HEK293 (cell line): ENCODE measurements around the gene UBE2D4.
"Not testable (repeated sequence)": the region's sequence is repeated elsewhere in the genome, so short reads cannot be mapped to it uniquely, and the experiment has no call there.

Source experiments
- CTCF ChIA-PET: fragments of 350-600 bp; formaldehyde crosslinking; extraction: SDS; loops from one replicate; lab custom pipeline; 2021; ENCODE audit warnings: antibody characterized with exemption; lab: Yijun Ruan, JAX
- POLR2A ChIA-PET: fragments of 300-600 bp; formaldehyde crosslinking; extraction: SDS; loops from one replicate; lab custom pipeline; 2020; ENCODE audit warnings: antibody characterized with exemption, inconsistent platforms; lab: Yijun Ruan, JAX
- H3K27ac ChIP-seq: fragments of 200-500 bp; sonication (Bioruptor generic); 2 replicates; pipeline ENCODE4 v1.5.1; 2014; ENCODE audit warnings: low read depth, low read length, control low read depth, inconsistent platforms; ENCODE audit errors: extremely low read depth
- H3K36me3 ChIP-seq, 2 experiments: fragments of 200-500 bp in 1 of 2; sonication (Bioruptor generic) in 1 of 2; 1 replicate in 1 of 2; 2 replicates in 1 of 2; pipeline ENCODE4 v1.5.1; 2014 to 2017; ENCODE audit warnings: inconsistent platforms in 2 of 2, low read length in 2 of 2; ENCODE audit not compliant: control insufficient read depth in 2 of 2, insufficient read depth in 1 of 2
- H3K4me1 ChIP-seq: fragments of 200-500 bp; sonication (Bioruptor generic); 2 replicates; pipeline ENCODE4 v1.5.1; 2014; ENCODE audit warnings: mild to moderate bottlenecking, low read length, inconsistent platforms; ENCODE audit not compliant: control insufficient read depth, insufficient read depth
- H3K4me3 ChIP-seq: 2 replicates; pipeline ENCODE4 v1.5.1; 2011; ENCODE audit warnings: low read depth, mild to moderate bottlenecking, control low read depth, low read length, moderate library complexity
- H3K9me3 ChIP-seq: fragments of 200-500 bp; sonication (Bioruptor generic); 2 replicates; pipeline ENCODE4 v1.5.1; 2014; ENCODE audit warnings: low read depth, low read length, inconsistent platforms; ENCODE audit not compliant: control insufficient read depth, insufficient read depth
- KLF1 ChIP-seq: fragments of 450-650 bp; formaldehyde crosslinking; IDR thresholded peaks from 2 replicates; pipeline ENCODE4 v1.5.1; 2016; ENCODE audit warnings: missing biosample characterization, missing genetic modification characterization
- KLF9 ChIP-seq: fragments of 450-650 bp; formaldehyde crosslinking; IDR thresholded peaks from 2 replicates; pipeline ENCODE4 v1.5.1; 2016; ENCODE audit warnings: missing biosample characterization, missing genetic modification characterization, low read depth
- PRDM1 ChIP-seq: fragments of 450-650 bp; formaldehyde crosslinking; IDR thresholded peaks from 2 replicates; pipeline ENCODE4; 2016; ENCODE audit warnings: missing biosample characterization, missing genetic modification characterization
- SP2 ChIP-seq: fragments of 450-650 bp; formaldehyde crosslinking; IDR thresholded peaks from 2 replicates; pipeline ENCODE4 v1.5.1; 2016; ENCODE audit warnings: missing biosample characterization, missing genetic modification characterization
- SP3 ChIP-seq: fragments of 450-650 bp; formaldehyde crosslinking; IDR thresholded peaks from 2 replicates; pipeline ENCODE4 v1.5.1; 2016; ENCODE audit warnings: missing biosample characterization, missing genetic modification characterization
- ZNF341 ChIP-seq: fragments of 450-650 bp; formaldehyde crosslinking; IDR thresholded peaks from 2 replicates; pipeline ENCODE4; 2016; ENCODE audit warnings: low read depth, missing biosample characterization, missing genetic modification characterization
- ZNF366 ChIP-seq: fragments of 450-650 bp; formaldehyde crosslinking; conservative IDR thresholded peaks from 2 replicates; pipeline ENCODE4 v1.5.1; 2016; ENCODE audit warnings: missing biosample characterization, missing genetic modification characterization
- ZSCAN23 ChIP-seq: fragments of 450-650 bp; formaldehyde crosslinking; IDR thresholded peaks from 2 replicates; pipeline ENCODE4 v1.5.1; 2016; ENCODE audit warnings: missing biosample characterization, missing genetic modification characterization
- TF ChIP-seq, protein P1 (sequence below): fragments of 450-650 bp; formaldehyde crosslinking; IDR thresholded peaks from 2 replicates; pipeline ENCODE4 v1.5.1; 2016; ENCODE audit warnings: missing biosample characterization, missing genetic modification characterization
- TF ChIP-seq, protein P2 (sequence below): fragments of 450-650 bp; formaldehyde crosslinking; IDR thresholded peaks from 2 replicates; pipeline ENCODE4 v1.5.1; 2016; ENCODE audit warnings: missing biosample characterization, missing genetic modification characterization

The UBE2D4 gene

DNA sequence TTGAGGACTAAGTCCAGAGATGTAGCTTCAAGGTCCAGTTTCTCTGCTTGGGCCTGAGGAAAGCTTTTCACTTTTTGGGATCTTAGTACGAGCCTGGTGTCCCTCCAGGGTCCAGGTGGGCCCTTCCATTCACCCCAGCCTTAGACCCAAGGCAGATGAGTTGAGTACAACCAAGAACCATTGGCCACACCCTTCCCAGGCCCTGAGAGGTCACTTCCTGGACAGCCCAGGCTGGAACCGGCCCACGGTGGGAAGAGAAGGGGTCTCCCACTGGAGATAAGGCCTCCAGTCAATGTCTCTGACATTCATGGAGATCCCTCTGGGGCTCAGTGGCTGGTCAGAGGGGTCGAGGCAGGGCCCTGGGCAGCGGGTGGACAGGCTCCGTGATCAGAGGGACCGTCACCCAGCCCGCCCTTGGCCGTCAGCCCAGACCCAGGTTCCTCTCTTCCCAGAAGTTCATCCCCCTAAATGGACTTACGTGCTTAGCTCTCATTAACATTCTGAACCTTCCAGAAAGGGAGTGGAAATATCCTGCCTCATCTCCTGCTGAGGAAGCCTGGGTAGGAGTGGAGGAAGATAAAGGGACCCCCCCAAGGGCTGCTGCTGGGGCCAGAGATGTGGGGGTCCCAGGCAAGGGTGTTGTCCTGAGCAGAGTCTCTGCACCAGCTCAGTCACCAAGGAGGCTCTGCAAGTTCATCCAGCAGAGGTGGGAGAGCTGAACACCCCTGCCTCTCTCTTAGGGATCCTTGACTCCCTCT, 48.7 kb downstream of the UBE2D4 start:
- H3K4me1 ChIP-seq, H3K36me3 ChIP-seq, H3K27ac ChIP-seq, CTCF ChIA-PET, H3K4me3 ChIP-seq, POLR2A ChIA-PET, H3K9me3 ChIP-seq: not testable (repeated sequence)

DNA sequence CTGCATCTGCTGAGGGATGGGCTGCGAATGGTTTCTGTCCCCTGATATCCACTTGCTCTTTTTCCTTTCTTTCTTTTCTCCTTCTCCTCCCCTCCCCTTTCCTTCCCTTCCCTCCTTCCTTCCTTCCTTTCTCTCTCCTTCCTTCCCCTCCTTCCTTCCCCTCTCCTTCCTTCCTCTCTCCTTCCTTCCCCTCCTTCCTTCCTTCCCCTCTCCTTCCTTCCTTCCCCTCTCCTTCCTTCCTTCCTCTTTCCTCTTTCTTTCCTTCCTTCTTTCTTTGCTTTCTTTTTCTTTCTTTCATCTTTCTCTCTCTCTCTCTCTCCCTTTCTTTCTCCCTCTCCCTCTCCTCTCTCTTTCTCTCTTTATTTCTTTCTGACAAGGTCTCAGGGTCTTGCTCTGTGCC, 51.3 kb downstream of the UBE2D4 start:
- no peaks in the 10 kb centered on the region for H3K9me3 ChIP-seq
- no peak overlapping the region for H3K27ac ChIP-seq
- no peaks in the 10 kb centered on the region for H3K36me3 ChIP-seq
- POLR2A ChIA-PET: no interaction called here
- CTCF ChIA-PET: interaction anchor here (0.6 kb wide), 2 partner anchors 395 to 1733 kb away, joined by 4 to 5 read pairs; partner anchors contain the start of gene STK17A
- TF ChIP-seq PRDM1 (tag by site-specific recombination) (peak; percentile 99), ZSCAN23 (no peak), ZNF366 (tag by site-specific recombination) (peak; percentile 98), ZNF341 (tag by site-specific recombination) (peak; percentile 46; the same call in 1 of the 2 replicates)
- no peak overlapping the region for H3K4me3 ChIP-seq
- no peaks in the 10 kb centered on the region for H3K4me1 ChIP-seq

DNA sequence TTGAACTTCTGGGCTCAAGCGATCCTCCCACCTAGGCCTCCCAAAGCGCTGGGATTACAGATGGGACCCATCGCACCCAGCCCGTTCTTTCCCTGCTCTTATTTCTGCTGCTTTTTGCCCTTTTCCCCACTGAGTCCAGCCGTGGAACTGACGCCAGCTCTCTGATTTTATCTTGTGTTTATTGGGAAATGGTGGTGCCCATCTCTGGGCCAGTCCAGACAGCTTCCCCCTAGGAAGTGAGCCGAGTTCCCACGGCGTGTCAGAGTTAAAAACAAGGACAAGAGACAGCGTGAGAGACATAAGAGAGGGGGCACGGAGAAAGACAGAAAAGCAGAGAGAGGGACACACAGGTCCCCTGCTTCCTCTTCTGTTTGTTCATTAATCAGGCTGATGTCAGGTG, 51.9 kb downstream of the UBE2D4 start:
- H3K27ac ChIP-seq, H3K36me3 ChIP-seq, H3K9me3 ChIP-seq, H3K4me1 ChIP-seq, POLR2A ChIA-PET, H3K4me3 ChIP-seq: not testable (repeated sequence)
- CTCF ChIA-PET: interaction anchor here (0.6 kb wide), 2 partner anchors 395 to 1733 kb away, joined by 4 to 5 read pairs; partner anchors contain the start of gene STK17A

DNA sequence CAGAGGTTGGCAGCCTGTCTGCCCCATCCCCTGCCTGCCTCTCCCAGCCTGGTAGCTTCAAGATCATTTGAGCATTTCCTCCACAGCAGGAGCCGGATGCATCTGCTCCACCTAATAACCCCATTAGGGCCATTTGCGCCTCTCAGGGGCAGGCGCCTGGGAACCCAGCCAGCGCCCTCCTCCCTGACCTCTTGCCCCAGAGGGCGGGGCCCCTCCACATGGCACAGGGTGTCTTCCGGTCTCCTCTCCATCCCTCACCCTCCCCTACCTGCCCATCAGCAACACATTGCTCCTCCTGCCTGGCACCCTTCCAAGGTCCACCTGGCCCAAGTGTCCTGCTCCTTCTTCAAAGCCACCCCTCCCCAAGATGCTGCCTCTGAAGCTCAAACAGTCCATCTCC, 56.6 kb downstream of the UBE2D4 start:
- CTCF ChIA-PET, POLR2A ChIA-PET, H3K4me3 ChIP-seq, H3K9me3 ChIP-seq, H3K4me1 ChIP-seq, H3K27ac ChIP-seq, H3K36me3 ChIP-seq: not testable (repeated sequence)

DNA sequence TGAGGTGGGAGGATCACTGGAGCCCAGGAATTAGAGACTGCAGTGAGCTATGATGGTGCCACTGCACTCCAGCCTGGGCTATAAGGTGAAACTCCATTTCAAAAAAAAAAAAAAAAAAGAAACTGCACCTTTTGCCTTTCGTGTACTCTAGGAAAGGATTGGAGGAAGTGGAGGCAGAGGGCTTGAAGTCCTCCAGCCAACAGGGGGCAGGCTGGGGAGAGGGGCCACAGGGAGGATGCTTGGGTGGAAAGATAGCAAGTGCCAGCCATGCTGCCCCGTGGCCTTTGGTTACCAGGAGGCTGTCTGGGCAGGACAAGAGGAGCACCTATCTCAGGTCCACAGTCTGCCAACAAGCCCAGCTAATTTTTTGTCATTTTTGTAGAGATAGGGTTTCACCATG, 57.5 kb downstream of the UBE2D4 start:
- POLR2A ChIA-PET, H3K4me1 ChIP-seq, H3K27ac ChIP-seq, H3K36me3 ChIP-seq, H3K9me3 ChIP-seq, H3K4me3 ChIP-seq: not testable (repeated sequence)
- CTCF ChIA-PET: interaction anchor here (0.6 kb wide), 1 partner anchor 246 kb away, joined by 3 read pairs; no protein-coding TSS in a partner anchor

DNA sequence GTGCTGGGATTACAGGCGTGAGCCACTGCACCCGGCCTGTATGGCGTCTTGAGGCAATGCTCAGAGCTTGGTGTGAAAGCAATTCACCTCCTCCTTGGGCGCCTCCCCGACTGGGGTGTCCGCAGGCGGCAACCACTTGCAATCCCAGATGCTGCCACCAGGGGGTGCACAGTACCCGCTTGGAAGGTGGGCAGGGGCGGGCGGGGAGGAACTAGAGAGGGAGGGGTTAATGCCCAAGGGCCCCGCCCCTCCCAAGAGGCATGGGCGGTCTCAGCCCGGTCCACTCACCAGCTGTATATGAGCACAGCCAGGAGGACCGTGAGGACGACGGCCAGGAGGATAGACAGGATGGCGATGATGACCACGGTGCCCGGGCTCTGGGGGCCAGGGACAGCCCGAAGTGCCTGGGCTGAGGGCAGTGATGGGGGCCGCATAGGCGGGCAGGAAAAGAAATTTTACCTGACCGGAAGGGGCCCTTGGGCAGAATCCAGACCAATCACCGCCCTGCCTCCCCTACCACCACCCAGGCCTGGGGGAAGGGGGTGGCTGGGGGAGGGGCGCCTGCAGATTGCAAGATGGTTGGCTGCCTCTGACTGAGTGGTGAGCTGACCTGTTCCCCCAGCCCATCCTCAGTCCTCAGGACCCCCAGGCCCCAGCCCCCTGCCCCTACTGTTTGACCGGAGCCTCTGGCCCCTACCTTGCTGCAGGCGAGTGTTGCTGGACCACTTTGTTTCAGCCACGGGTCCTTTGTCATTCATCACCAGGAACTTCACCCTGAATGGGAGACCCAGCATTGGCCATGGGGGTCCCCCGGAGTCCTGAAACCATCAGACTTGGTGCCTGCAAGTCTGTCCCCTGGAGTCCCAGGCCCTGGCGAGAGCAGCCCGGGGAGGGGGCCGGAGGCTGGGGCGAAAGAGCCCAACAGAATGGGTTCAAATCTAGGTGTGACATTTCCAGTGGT, 59.9 kb downstream of the UBE2D4 start:
- H3K4me3 ChIP-seq, H3K27ac ChIP-seq, H3K9me3 ChIP-seq, H3K36me3 ChIP-seq, CTCF ChIA-PET, H3K4me1 ChIP-seq: not testable (repeated sequence)
- peak; percentile 53 for TF ChIP-seq SP2
- TF ChIP-seq KLF9 (tag by site-specific recombination): peak; percentile 60
- TF ChIP-seq SP3 (tag by site-specific recombination): peak; percentile 39; the same call in 1 of the 2 replicates
- peak; percentile 43; the same call in 1 of the 2 replicates for TF ChIP-seq KLF1 (tag by site-specific recombination)
- TF ChIP-seq, protein P1, sequence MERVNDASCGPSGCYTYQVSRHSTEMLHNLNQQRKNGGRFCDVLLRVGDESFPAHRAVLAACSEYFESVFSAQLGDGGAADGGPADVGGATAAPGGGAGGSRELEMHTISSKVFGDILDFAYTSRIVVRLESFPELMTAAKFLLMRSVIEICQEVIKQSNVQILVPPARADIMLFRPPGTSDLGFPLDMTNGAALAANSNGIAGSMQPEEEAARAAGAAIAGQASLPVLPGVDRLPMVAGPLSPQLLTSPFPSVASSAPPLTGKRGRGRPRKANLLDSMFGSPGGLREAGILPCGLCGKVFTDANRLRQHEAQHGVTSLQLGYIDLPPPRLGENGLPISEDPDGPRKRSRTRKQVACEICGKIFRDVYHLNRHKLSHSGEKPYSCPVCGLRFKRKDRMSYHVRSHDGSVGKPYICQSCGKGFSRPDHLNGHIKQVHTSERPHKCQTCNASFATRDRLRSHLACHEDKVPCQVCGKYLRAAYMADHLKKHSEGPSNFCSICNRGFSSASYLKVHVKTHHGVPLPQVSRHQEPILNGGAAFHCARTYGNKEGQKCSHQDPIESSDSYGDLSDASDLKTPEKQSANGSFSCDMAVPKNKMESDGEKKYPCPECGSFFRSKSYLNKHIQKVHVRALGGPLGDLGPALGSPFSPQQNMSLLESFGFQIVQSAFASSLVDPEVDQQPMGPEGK (tag by site-specific recombination): peak; percentile 45; the same call in 1 of the 2 replicates
- TF ChIP-seq, protein P2, sequence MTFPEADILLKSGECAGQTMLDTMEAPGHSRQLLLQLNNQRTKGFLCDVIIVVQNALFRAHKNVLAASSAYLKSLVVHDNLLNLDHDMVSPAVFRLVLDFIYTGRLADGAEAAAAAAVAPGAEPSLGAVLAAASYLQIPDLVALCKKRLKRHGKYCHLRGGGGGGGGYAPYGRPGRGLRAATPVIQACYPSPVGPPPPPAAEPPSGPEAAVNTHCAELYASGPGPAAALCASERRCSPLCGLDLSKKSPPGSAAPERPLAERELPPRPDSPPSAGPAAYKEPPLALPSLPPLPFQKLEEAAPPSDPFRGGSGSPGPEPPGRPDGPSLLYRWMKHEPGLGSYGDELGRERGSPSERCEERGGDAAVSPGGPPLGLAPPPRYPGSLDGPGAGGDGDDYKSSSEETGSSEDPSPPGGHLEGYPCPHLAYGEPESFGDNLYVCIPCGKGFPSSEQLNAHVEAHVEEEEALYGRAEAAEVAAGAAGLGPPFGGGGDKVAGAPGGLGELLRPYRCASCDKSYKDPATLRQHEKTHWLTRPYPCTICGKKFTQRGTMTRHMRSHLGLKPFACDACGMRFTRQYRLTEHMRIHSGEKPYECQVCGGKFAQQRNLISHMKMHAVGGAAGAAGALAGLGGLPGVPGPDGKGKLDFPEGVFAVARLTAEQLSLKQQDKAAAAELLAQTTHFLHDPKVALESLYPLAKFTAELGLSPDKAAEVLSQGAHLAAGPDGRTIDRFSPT (tag by site-specific recombination): 0 out of 2 replicates have a peak, but pooled peaks have one; percentile 35
- POLR2A ChIA-PET: interaction anchor here (0.6 kb wide), 1 partner anchor 11 kb away, joined by 7 read pairs; no protein-coding TSS in a partner anchor

DNA sequence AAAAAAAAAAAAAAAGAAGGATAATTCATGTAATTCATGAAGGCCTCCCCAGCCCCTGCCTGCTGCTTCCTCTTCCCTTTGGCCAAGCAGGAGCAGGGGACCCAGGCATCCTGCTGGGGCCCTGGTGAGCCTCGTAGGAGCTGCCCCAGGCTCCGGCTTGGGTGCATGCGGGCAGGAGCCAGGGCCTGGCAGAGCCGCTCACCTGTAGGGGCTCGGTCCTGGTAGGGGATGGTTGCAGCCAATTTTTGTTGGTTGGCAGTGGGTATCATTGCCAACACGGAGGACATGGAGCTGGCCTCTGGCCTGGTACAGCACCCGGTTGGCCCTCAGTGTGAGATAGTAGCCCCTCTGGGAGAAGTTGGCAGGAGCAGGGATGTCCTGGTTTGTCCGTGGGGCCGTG, 61.2 kb downstream of the UBE2D4 start:
- H3K27ac ChIP-seq, CTCF ChIA-PET, H3K9me3 ChIP-seq, POLR2A ChIA-PET, H3K4me3 ChIP-seq, H3K36me3 ChIP-seq, H3K4me1 ChIP-seq: not testable (repeated sequence)
